SIG-M5 treated with dmso at 0.1 percent for 504 hours (cell line): Measurements from ENCODE around the gene RAI14.

Source experiments
- DNase-seq: peaks from one replicate; lab custom pipeline; 2025; ENCODE audit not compliant: unreplicated experiment; lab: John Stamatoyannopoulos, UW

Gene RAI14

GRCh38 chr5:34674187-34674586 lies 18.1 kb downstream of the RAI14 start:
- DNase-seq, result no peak

GRCh38 chr5:34675857-34676256 lies 19.7 kb downstream of the RAI14 start:
- DNase-seq, result no peak

- DNase-seq, result no peak
These were observed 20.3 kb downstream of the RAI14 start for GRCh38 chr5:34676416-34676815.

- no peak for DNase-seq
These were observed 21.3 kb downstream of the RAI14 start for GRCh38 chr5:34677428-34677827.

GRCh38 chr5:34680896-34681295 lies 24.8 kb downstream of the RAI14 start:
- no peak for DNase-seq

GRCh38 chr5:34682926-34683623 lies 26.9 kb downstream of the RAI14 start:
- no peak for DNase-seq

- DNase-seq, result no peak
These were observed 28.3 kb downstream of the RAI14 start for GRCh38 chr5:34684281-34684979.

- DNase-seq, result no peak
These were observed 28.8 kb downstream of the RAI14 start for GRCh38 chr5:34684980-34685352.

GRCh38 chr5:34685485-34686165 lies 29.5 kb downstream of the RAI14 start:
- DNase-seq, result no peak

- DNase-seq, result no peak
These were observed 30.7 kb downstream of the RAI14 start for GRCh38 chr5:34686762-34687268.

GRCh38 chr5:34687269-34688011 lies 31.3 kb downstream of the RAI14 start:
- no peak for DNase-seq

GRCh38 chr5:34688015-34688810 lies 32.1 kb downstream of the RAI14 start:
- DNase-seq, result no peak

- no peak for DNase-seq
These were observed 34.2 kb downstream of the RAI14 start for GRCh38 chr5:34690301-34690700.

- DNase-seq, result no peak
These were observed 34.8 kb downstream of the RAI14 start for GRCh38 chr5:34690898-34691297.

GRCh38 chr5:34691326-34691725 lies 35.2 kb downstream of the RAI14 start:
- no peak for DNase-seq

GRCh38 chr5:34692786-34693185 lies 36.7 kb downstream of the RAI14 start:
- DNase-seq, result no peak

- DNase-seq, result no peak
These were observed 37.9 kb downstream of the RAI14 start for GRCh38 chr5:34694012-34694411.

- no peak for DNase-seq
These were observed 38.6 kb downstream of the RAI14 start for GRCh38 chr5:34694685-34695084.

- DNase-seq, result no peak
These were observed 39.3 kb downstream of the RAI14 start for GRCh38 chr5:34695275-34696027.
